GM12864 (cell line): ENCODE measurements around the gene SYNE3.

ENCODE experiments used
- DNase-seq: peaks from one replicate; pipeline ENCODE4 v3.0.0-alpha.2; 2011; ENCODE audit warnings: low read depth
- H3K4me3 ChIP-seq: 2 replicates; pipeline ENCODE4 v1.5.1; 2011; ENCODE audit warnings: mild to moderate bottlenecking, low read depth, low read length, control low read depth
- TF ChIP-seq, protein P1 (sequence below): IDR thresholded peaks from 2 replicates; pipeline ENCODE4 v1.5.1; 2011; ENCODE audit warnings: low read depth, mild to moderate bottlenecking, moderate library complexity, low read length, control low read depth, inconsistent platforms; ENCODE audit errors: missing control alignments

SYNE3 gene

DNA sequence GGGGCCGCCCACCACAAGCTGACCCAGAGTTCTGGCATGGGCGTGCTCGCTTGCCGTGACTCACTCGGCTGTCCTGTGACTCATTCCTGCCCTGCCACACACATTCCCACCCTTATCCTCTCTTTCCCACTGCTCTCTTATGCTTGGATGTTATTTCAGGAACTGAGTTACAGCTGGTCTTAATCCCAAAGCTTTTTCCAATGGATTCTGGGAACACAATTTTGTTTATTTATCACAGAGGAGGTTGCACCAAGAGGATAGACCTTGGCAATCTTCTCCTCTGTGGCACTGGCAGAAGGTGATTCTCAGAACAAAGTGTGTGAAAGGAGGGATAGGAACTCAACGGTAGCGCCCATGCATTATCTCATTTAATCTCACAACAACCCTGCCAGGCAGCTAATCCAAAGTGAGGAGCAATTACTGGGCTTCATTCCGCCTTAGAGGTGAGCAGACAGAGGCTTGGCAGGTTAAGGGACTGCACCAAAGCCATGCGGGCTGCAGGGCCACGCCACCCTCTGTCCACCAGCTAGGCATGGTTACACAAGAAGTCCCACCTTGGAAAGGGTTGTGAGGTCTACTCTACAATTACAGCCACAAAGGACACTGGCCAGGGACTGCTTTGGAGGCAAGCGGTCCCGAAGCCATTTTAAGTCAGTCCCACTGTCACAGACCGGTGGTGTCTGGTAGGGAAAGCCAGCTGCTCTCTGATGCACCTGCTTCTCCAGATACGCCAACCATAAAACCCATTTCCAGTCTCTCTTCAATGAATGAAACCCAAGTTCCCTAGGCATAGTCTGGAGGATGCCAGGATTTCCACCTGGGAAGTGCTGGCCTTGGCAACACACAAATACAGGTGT, 32.9 kb downstream of the SYNE3 start:
- H3K4me3 ChIP-seq, result no peak overlapping the region
- TF ChIP-seq, protein P1, sequence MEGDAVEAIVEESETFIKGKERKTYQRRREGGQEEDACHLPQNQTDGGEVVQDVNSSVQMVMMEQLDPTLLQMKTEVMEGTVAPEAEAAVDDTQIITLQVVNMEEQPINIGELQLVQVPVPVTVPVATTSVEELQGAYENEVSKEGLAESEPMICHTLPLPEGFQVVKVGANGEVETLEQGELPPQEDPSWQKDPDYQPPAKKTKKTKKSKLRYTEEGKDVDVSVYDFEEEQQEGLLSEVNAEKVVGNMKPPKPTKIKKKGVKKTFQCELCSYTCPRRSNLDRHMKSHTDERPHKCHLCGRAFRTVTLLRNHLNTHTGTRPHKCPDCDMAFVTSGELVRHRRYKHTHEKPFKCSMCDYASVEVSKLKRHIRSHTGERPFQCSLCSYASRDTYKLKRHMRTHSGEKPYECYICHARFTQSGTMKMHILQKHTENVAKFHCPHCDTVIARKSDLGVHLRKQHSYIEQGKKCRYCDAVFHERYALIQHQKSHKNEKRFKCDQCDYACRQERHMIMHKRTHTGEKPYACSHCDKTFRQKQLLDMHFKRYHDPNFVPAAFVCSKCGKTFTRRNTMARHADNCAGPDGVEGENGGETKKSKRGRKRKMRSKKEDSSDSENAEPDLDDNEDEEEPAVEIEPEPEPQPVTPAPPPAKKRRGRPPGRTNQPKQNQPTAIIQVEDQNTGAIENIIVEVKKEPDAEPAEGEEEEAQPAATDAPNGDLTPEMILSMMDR, result no peak
- no peak for DNase-seq

- TF ChIP-seq, protein P1, result no peak
- DNase-seq, result no peak
- no peak overlapping the region for H3K4me3 ChIP-seq
Measured at GRCh38 chr14:95482627-95483308, 33.7 kb downstream of the SYNE3 start.

DNA sequence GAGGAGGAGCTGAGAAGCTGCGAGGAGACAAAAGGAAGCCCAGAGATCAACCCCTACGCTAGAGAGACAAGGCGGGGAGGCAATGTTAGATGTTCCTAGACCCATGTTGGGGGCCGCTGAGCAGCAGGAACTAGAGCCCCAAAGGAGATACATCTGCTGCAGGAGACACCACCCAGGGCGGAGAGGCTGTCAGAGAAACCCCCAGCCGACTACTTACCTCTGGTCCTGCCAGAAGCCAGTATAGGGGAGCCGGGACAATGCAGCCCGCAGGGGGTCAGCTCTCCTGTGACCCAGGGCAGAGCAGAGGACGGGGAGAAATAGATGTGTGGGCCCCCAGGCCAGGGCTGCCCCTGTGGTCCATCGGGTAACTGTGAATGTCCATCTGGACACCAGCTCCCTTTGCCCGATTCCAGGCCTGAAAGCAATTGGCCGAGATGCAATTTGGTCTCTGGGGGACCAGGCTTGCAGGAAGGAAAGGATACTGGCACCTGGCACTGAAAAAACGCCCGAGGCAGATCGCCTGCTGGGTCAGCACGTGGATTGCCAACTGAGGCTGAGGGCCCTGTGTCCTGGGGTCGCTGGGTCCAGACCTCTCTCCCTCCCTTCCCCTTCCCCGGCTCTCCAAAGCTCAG, 34.9 kb downstream of the SYNE3 start:
- no peak for DNase-seq
- TF ChIP-seq, protein P1, result no peak
- no peak overlapping the region for H3K4me3 ChIP-seq

DNA sequence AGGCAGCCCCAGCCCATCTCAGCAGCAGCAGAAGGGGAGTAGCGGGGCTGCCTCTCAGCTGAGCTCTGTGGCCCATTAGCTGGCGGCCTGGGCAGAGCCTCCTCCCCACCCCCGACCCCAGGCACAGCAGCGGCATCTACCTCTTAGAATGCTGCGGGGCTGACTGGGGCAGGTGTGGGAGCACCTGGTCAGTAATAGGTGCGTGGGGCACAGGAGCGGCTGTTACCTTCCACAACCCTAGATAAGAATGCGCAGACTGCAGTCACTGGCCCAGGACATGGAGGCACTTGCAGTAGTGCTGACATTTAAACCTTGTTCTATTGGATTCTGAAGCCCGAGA, 35.6 kb downstream of the SYNE3 start:
- TF ChIP-seq, protein P1, result no peak
- no peak overlapping the region for H3K4me3 ChIP-seq
- DNase-seq, result no peak

GRCh38 chr14:95480109-95480886, 36.2 kb downstream of the SYNE3 start:
- DNase-seq, result no peak
- H3K4me3 ChIP-seq, result no peak overlapping the region
- TF ChIP-seq, protein P1, result no peak

DNA sequence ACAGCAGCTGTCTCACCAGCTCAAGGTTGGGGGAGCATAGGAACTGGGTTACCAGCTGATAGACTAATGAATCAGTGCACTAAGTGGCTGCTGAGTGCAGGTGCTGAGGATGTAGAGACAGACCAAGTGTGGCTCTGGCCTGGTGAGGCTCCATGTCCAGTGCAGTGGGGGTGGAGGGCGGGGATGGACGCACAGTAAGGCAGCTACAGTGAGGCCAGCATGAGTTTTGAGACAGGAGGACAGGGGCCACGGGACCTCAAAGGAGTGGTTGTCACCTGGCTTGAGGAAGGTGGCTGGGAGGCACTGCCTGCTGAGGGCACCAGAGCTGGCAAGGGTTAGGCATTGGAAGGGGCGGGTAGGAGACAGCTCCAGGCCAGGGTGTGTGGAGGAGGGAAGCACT, 37.0 kb downstream of the SYNE3 start:
- no peak overlapping the region for H3K4me3 ChIP-seq
- TF ChIP-seq, protein P1, result no peak
- DNase-seq, result no peak
